Tibial artery (tissue), 4 donors: ENCODE measurements around the gene JMJD7.

Source experiments
- DNase-seq, 2 donors: peaks; one replicate each; pipeline ENCODE4 v3.0.0-alpha.2; 2019
- H3K27ac ChIP-seq, 2 donors: fragments of 200-600 bp; sonication (generic) in 1 of 2; 1 replicate in 1 of 2; 2 replicates in 1 of 2; pipeline ENCODE4 v1.5.1; 2018 to 2019; ENCODE audit warnings: mild to moderate bottlenecking in 1 of 2
- H3K27me3 ChIP-seq, 2 donors: fragments of 200-600 bp; sonication (generic) in 1 of 2; one replicate each; pipeline versions ENCODE4 v1.5.1 to v1.6.0; 2016 to 2019
- H3K36me3 ChIP-seq, 3 donors: fragments of 200-600 bp; sonication (generic) in 2 of 3; one replicate each; pipeline ENCODE4 v1.5.1; 2016 to 2019; ENCODE audit warnings: mild to moderate bottlenecking in 2 of 3
- H3K4me1 ChIP-seq, 4 donors: fragments of 200-600 bp; sonication (generic) in 2 of 4; 1 replicate in 3 of 4; 2 replicates in 1 of 4; pipeline ENCODE4 v1.5.1; 2016 to 2019
- H3K4me3 ChIP-seq, 2 donors: fragments of 200-600 bp; sonication (generic) in 1 of 2; 1 replicate in 1 of 2; 2 replicates in 1 of 2; pipeline ENCODE4 v1.5.1; 2018 to 2019; ENCODE audit warnings: mild to moderate bottlenecking in 2 of 2
- H3K9me3 ChIP-seq, 3 donors: fragments of 200-600 bp; sonication (generic) in 1 of 3; one replicate each; pipeline ENCODE4 v1.5.1; 2016 to 2019
- intact Hi-C: fragments of 100-400 bp; cut with DNase I; formaldehyde crosslinking; loops from one replicate; pipeline ENCODE4 v1.15.0; 2023; ENCODE audit warnings: low total_unique reads
- TF ChIP-seq, protein P1 (sequence below), 2 experiments: fragments of 200-600 bp in 1 of 2; fragments of 450-650 bp in 1 of 2; IDR thresholded peaks; one replicate each; pipeline ENCODE4 v1.5.1; 2017 to 2019; ENCODE audit warnings: antibody characterized with exemption in 2 of 2, mild to moderate bottlenecking in 1 of 2, moderate library complexity in 1 of 2

The JMJD7 gene

GRCh38 chr15:41856262-41856661 is 28.4 kb downstream of the JMJD7 start:
- no peaks in the 10 kb centered on the region for H3K4me1 ChIP-seq
- no peak overlapping the region for H3K27ac ChIP-seq
- TF ChIP-seq, protein P1, sequence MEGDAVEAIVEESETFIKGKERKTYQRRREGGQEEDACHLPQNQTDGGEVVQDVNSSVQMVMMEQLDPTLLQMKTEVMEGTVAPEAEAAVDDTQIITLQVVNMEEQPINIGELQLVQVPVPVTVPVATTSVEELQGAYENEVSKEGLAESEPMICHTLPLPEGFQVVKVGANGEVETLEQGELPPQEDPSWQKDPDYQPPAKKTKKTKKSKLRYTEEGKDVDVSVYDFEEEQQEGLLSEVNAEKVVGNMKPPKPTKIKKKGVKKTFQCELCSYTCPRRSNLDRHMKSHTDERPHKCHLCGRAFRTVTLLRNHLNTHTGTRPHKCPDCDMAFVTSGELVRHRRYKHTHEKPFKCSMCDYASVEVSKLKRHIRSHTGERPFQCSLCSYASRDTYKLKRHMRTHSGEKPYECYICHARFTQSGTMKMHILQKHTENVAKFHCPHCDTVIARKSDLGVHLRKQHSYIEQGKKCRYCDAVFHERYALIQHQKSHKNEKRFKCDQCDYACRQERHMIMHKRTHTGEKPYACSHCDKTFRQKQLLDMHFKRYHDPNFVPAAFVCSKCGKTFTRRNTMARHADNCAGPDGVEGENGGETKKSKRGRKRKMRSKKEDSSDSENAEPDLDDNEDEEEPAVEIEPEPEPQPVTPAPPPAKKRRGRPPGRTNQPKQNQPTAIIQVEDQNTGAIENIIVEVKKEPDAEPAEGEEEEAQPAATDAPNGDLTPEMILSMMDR (IDR thresholded peaks at IDR 0.05) = no peak
- intact Hi-C loops = no loop called here
- H3K27me3 ChIP-seq = peaks cover 0 to 54% of the 10 kb centered on the region in 2 donors
- H3K36me3 ChIP-seq = no peaks in the 10 kb centered on the region
- no peak for DNase-seq
- no peaks in the 10 kb centered on the region for H3K9me3 ChIP-seq
- no peak overlapping the region for H3K4me3 ChIP-seq

DNA sequence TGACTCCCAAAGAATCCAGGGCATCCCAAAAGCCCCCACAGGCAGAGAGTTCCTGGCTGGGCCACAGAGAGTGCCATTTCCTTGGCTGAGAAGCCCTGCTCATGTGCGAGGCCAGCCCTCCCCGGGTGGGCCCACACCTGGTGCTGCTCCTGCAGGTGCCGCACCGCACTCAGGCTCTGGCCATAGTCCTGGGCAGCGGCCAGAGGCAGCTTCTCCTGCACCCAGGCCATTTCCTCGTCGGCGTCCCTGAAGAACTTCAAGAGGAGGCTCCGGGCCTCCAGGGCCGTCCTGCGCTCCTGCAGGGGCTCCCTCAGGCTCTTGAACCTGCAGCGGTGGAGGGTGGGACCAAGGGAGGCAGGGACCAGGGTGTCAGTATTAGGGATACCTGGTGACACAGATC is 28.8 kb downstream of the JMJD7 start:
- intact Hi-C loops = no loop called here
- Histone ChIP-seq H3K27ac (no peak overlapping the region), H3K27me3 (peaks cover 0 to 51% of the 10 kb centered on the region in 2 donors), H3K4me3 (no peak overlapping the region), H3K9me3 (no peaks in the 10 kb centered on the region), H3K36me3 (no peaks in the 10 kb centered on the region), H3K4me1 (no peaks in the 10 kb centered on the region)
- no peak for DNase-seq
- TF ChIP-seq, protein P1 (IDR thresholded peaks at IDR 0.05) = no peak

DNA sequence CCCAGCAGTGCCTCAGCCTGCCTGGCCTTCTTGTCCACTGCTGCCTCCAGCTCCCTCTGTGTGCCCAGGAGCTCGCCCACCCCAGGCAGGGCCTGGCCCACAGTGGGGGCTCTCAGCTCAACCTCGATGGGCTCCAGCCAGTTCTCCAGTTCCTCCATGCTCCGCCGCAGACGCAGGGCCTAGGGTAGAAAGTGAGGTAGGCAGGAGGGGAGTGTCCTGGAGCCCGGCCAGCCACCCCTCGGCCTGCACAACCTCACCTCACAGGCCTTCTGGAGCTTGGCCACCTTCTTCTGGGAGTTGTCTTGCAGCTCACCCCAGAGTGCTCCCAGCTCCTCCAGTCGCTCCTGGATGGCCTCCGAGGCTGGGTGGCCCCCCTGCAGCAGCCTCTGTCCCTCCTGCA is 29.4 kb downstream of the JMJD7 start:
- Histone ChIP-seq H3K9me3 (no peaks in the 10 kb centered on the region), H3K27ac (no peak overlapping the region), H3K4me1 (no peaks in the 10 kb centered on the region), H3K4me3 (no peak overlapping the region), H3K27me3 (peaks cover 0 to 45% of the 10 kb centered on the region in 2 donors), H3K36me3 (no peaks in the 10 kb centered on the region)
- intact Hi-C loops = no loop called here
- TF ChIP-seq, protein P1 (IDR thresholded peaks at IDR 0.05) = no peak
- DNase-seq = no peak

GRCh38 chr15:41858756-41859155 is 30.9 kb downstream of the JMJD7 start:
- Histone ChIP-seq H3K4me3 (no peak overlapping the region), H3K4me1 (no peaks in the 10 kb centered on the region), H3K36me3 (no peaks in the 10 kb centered on the region), H3K27ac (no peak overlapping the region), H3K27me3 (peaks cover 0 to 31% of the 10 kb centered on the region in 2 donors), H3K9me3 (no peaks in the 10 kb centered on the region)
- intact Hi-C loops = no loop called here
- DNase-seq = no peak
- TF ChIP-seq, protein P1 (IDR thresholded peaks at IDR 0.05) = no peak

DNA sequence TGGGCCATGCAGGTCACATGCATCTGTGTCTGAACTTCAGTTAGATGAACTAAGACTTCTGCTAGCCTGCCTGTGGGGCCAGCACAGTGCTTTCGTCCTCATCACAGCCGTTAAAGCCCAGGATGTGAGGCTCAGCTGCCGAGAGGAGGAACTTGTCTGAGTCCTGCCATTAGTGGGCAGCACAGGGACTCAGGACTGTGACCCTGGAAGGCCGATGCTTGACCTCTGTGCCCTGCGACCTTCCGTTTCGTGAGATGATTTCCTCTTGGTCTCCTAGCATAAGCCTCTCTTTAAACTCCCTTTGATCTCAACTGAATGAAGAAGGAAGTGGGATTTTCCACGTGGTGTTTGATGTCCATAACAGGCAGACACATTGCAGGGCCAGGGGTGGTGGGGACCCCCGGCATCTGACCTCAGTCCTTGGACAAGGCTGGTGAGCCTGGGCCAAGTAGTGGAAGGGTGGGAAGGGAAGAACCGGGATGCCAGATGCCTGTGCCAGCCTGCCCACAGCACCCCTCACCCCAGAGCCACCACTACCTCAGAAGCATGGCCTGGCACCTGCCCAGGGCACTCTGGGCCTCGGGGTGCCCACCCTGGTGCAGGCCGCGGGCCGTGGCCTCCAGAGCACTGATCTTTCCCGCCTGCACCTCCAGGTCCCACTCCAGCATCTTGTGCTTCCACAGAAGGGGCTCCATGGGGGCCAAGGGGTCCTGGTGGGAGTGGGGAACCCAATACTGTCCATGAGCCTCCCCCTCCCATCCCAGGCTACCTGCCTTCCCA is 32.3 kb downstream of the JMJD7 start:
- Histone ChIP-seq H3K9me3 (no peaks in the 10 kb centered on the region), H3K4me3 (no peak overlapping the region), H3K4me1 (no peaks in the 10 kb centered on the region), H3K27me3 (peaks cover 0 to 16% of the 10 kb centered on the region in 2 donors), H3K27ac (no peak overlapping the region), H3K36me3 (no peaks in the 10 kb centered on the region)
- intact Hi-C loops = no loop called here
- no peak for DNase-seq
- TF ChIP-seq, protein P1 (IDR thresholded peaks at IDR 0.05) = no peak
